Stimulated activated CD8-positive, alpha-beta memory T cell treated with anti-CD3 and anti-CD28 coated beads, Interleukin-7, amount 100 ng/mL, for 48 hours (primary cell): Measurements from ENCODE around the gene IKBKG.
"Not testable (repeated sequence)": the region's sequence is repeated elsewhere in the genome, so short reads cannot be mapped to it uniquely, and the experiment has no call there.

Experiments used
- DNase-seq, 2 donors: peaks; one replicate each; pipeline ENCODE4 v3.0.0-alpha.2; 2020; ENCODE audit warnings: low read depth in 1 of 2; ENCODE audit errors: extremely low read depth in 1 of 2

The IKBKG gene

GRCh38 chrX:154602766-154603437 lies 55.5 kb downstream of the IKBKG start:
- no peak for DNase-seq

- DNase-seq: no peak
Measured at GRCh38 chrX:154603438-154604430, 56.3 kb downstream of the IKBKG start.

DNA sequence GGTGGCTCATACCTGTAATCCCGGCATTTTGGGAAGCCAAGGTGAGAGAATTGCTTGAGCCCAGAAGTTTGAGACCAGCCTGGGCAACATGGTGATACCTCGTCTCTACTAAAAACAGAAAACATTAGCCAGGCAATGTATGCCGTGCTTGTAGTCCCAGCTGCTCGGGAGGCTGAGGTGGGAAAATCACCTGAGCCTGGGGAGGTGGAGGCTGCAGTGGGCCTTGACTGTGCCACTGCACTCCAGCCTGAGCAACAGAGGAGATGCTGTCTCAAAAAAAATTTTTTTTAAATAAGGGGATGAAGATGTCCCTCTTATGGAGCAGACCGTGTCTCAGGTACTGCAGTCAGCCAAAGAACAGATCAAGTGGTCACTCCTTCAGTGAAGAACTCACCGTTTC lies 58.1 kb downstream of the IKBKG start:
- DNase-seq: no peak

GRCh38 chrX:154607370-154607769 lies 60.0 kb downstream of the IKBKG start:
- DNase-seq: no peak

DNA sequence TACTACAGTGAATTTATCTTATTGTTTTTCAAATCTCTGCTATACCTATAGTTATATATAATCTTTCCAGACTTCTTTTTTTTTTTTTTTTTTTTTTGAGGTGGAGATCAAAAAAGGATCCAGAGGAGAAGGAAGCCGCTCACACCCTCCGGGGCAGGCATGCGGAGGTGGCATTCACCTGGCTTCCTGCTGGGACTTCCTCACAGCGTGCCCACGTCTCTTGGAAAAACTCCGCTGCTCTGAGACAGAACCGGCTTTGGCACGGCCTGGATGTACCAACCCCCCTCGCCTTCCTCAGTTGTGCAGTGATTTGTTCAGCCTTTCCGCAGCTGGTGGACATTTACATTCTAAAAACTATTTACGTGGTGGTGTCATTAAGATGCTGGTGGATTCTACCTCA lies 60.6 kb downstream of the IKBKG start:
- DNase-seq: not testable (repeated sequence)

DNA sequence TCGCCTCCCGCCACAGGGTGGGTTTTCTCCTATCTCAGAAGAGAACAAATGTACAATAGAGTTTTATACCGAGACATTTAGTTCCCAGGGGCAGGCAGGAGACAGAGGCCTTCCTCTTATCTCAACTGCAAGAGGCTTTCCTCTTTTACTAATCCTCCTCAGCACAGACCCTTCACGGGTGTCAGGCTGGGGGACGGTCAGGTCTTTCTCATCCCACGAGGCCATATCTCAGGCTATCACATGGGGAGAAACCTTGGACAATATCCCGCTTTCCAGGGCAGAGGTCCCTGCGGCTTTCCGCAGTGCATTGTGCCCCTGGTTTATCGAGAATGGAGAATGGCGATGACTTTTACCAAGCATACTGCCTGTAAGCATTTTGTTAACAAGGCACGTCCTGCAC lies 61.4 kb downstream of the IKBKG start:
- DNase-seq: not testable (repeated sequence)

GRCh38 chrX:154611146-154611545 lies 63.7 kb downstream of the IKBKG start:
- not testable (repeated sequence) for DNase-seq

DNA sequence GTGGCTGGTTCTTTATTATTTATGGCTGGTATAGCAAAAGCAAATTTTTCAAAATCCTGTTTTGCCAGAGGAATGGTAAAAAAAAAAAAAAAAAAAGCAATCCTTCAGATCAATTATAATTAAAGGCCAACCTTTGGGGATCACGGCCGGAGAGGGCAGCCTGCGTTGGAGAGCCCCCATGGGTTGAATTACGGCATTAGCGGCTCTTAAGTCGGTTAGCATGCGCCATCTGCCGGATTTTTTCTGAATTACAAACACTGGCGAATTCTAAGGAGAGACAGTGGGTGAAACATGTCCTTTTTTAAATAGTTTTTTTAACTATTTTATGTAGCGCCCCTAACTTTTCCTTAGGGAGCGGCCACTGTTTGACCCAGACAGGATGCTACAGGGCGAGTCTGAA lies 66.2 kb downstream of the IKBKG start:
- not testable (repeated sequence) for DNase-seq
